Measurements from ENCODE around the gene STEAP4. TPM values are rescaled to one million over a fixed set of nuclear protein-coding genes. Genes with fewer than 3 reads are reported as not detected.

STEAP4 gene
- total RNA-seq, 1 donor from 2014 or later = not detected

- peaks cover 10% of the 10 kb centered on the region for H3K9me3 Mint-ChIP-seq
- H3K36me3 Mint-ChIP-seq = no peaks in the 10 kb centered on the region
- H3K4me2 ChIP-seq = no peak overlapping the region
- no peak for DNase-seq (ENCODE audit: low spot score)
- no peak overlapping the region for H3K4me3 ChIP-seq
- H3K9ac ChIP-seq = no peak overlapping the region
- H3K4me1 Mint-ChIP-seq = no peaks in the 10 kb centered on the region
- no peaks in the 10 kb centered on the region for H3K27me3 ChIP-seq
- no peaks in the 10 kb centered on the region for H3K9me3 ChIP-seq (ENCODE audit: low read depth)
- H3K4me3 Mint-ChIP-seq = no peak overlapping the region
- TF ChIP-seq EZH2phosphoT487 (IDR thresholded peaks at IDR 0.05) (no peak), EZH2 (IDR thresholded peaks at IDR 0.05) (no peak)
- TF ChIP-seq, protein P1, sequence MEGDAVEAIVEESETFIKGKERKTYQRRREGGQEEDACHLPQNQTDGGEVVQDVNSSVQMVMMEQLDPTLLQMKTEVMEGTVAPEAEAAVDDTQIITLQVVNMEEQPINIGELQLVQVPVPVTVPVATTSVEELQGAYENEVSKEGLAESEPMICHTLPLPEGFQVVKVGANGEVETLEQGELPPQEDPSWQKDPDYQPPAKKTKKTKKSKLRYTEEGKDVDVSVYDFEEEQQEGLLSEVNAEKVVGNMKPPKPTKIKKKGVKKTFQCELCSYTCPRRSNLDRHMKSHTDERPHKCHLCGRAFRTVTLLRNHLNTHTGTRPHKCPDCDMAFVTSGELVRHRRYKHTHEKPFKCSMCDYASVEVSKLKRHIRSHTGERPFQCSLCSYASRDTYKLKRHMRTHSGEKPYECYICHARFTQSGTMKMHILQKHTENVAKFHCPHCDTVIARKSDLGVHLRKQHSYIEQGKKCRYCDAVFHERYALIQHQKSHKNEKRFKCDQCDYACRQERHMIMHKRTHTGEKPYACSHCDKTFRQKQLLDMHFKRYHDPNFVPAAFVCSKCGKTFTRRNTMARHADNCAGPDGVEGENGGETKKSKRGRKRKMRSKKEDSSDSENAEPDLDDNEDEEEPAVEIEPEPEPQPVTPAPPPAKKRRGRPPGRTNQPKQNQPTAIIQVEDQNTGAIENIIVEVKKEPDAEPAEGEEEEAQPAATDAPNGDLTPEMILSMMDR (IDR thresholded peaks at IDR 0.05) = no peak
- no peak overlapping the region for H2AFZ ChIP-seq (replicated peaks)
- H3F3A ChIP-seq (ENCODE audit: low read depth) = no peaks in the 10 kb centered on the region
- no peaks in the 10 kb centered on the region for H4K20me1 ChIP-seq (ENCODE audit: low read depth)
- H3K4me1 ChIP-seq = no peaks in the 10 kb centered on the region
- no peaks in the 10 kb centered on the region for H3K79me2 ChIP-seq (ENCODE audit: low read depth)
- H3K27ac Mint-ChIP-seq = no peak overlapping the region
- H3K36me3 ChIP-seq = peaks cover 4% of the 10 kb centered on the region
- no peak overlapping the region for H3K27ac ChIP-seq
- peaks cover 3% of the 10 kb centered on the region for H3K27me3 Mint-ChIP-seq (ENCODE audit: insufficient read depth, low read depth)
Measured at GRCh38 chr7:88256906-88257305, 49.8 kb downstream of the STEAP4 start.

DNA sequence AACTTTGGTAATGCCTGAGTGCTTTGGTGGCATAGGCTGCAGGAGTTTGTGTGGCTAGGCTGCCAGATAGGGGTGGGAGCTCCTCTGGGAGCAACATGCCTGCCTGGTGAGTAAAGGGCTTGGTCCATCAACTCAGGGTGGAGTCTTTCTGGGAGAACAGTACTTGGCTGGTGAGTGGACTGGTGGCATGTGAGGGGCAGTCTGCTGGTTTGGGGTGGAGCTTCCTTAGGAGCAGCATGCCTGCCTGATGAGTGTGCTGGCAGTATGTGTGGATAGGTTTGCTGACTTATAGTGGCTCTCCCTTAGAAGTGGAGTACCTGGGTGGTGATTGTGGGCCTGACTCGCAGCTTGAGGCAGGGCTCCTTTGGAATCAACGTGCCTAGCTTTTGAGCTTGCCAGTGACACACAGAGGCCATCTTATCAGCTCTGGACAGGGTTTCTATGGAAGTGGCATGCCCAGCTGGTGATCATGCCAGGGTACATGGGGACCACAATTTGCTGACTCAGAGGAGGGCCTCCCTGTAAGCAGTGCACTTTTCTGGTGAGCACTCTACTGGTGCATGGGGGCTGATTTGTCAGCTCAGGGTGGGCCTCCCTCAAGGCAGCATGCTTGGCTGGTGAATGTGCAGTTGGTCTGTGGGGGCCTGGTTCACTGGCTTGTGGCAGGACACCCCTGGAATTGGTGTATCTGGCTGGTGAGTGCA lies 51.8 kb downstream of the STEAP4 start:
- Mint-ChIP-seq H3K27me3 (ENCODE audit: insufficient read depth, low read depth) (peaks cover 6% of the 10 kb centered on the region), H3K27ac (no peak overlapping the region), H3K4me3 (no peak overlapping the region), H3K9me3 (peaks cover 12% of the 10 kb centered on the region), H3K4me1 (no peaks in the 10 kb centered on the region), H3K36me3 (no peaks in the 10 kb centered on the region)
- no peak overlapping the region for H3K9ac ChIP-seq
- no peak for DNase-seq (ENCODE audit: low spot score)
- H3K4me2 ChIP-seq = no peak overlapping the region
- TF ChIP-seq EZH2 (IDR thresholded peaks at IDR 0.05) (no peak), EZH2phosphoT487 (IDR thresholded peaks at IDR 0.05) (no peak)
- TF ChIP-seq, protein P1 (IDR thresholded peaks at IDR 0.05) = no peak
- H3K9me3 ChIP-seq (ENCODE audit: low read depth) = no peaks in the 10 kb centered on the region
- peaks cover 4% of the 10 kb centered on the region for H3K36me3 ChIP-seq
- H3K27me3 ChIP-seq = no peaks in the 10 kb centered on the region
- H2AFZ ChIP-seq (replicated peaks) = no peak overlapping the region
- H3K4me3 ChIP-seq = no peak overlapping the region
- no peaks in the 10 kb centered on the region for H3K79me2 ChIP-seq (ENCODE audit: low read depth)
- no peaks in the 10 kb centered on the region for H4K20me1 ChIP-seq (ENCODE audit: low read depth)
- no peak overlapping the region for H3K27ac ChIP-seq
- H3K4me1 ChIP-seq = no peaks in the 10 kb centered on the region
- H3F3A ChIP-seq (ENCODE audit: low read depth) = no peaks in the 10 kb centered on the region

GRCh38 chr7:88253640-88254039 lies 53.1 kb downstream of the STEAP4 start:
- TF ChIP-seq, protein P1 (IDR thresholded peaks at IDR 0.05) = no peak
- TF ChIP-seq EZH2 (IDR thresholded peaks at IDR 0.05) = no peak
- no peak for TF ChIP-seq EZH2phosphoT487 (IDR thresholded peaks at IDR 0.05)
- no peaks in the 10 kb centered on the region for H4K20me1 ChIP-seq (ENCODE audit: low read depth)
- Mint-ChIP-seq H3K4me3 (no peak overlapping the region), H3K9me3 (peaks cover 12% of the 10 kb centered on the region), H3K36me3 (no peaks in the 10 kb centered on the region), H3K27ac (no peak overlapping the region), H3K27me3 (ENCODE audit: insufficient read depth, low read depth) (peaks cover 6% of the 10 kb centered on the region), H3K4me1 (no peaks in the 10 kb centered on the region)
- no peak overlapping the region for H3K27ac ChIP-seq
- H3F3A ChIP-seq (ENCODE audit: low read depth) = no peaks in the 10 kb centered on the region
- no peak overlapping the region for H3K4me3 ChIP-seq
- no peak for DNase-seq (ENCODE audit: low spot score)
- H3K4me2 ChIP-seq = no peak overlapping the region
- H2AFZ ChIP-seq (replicated peaks) = no peak overlapping the region
- H3K9me3 ChIP-seq (ENCODE audit: low read depth) = no peaks in the 10 kb centered on the region
- no peaks in the 10 kb centered on the region for H3K27me3 ChIP-seq
- H3K79me2 ChIP-seq (ENCODE audit: low read depth) = no peaks in the 10 kb centered on the region
- peaks cover 4% of the 10 kb centered on the region for H3K36me3 ChIP-seq
- no peak overlapping the region for H3K9ac ChIP-seq
- H3K4me1 ChIP-seq = no peaks in the 10 kb centered on the region
